NB4 (cell line): ENCODE measurements around the gene ASXL2.

ENCODE experiments used
- POLR2A ChIP-seq: IDR thresholded peaks from 2 replicates; pipeline ENCODE4 v1.6.1; 2011; ENCODE audit warnings: mild to moderate bottlenecking; ENCODE audit not compliant: insufficient read length; ENCODE audit errors: extremely low read depth
- TF ChIP-seq, protein P1 (sequence below): IDR thresholded peaks from 2 replicates; pipeline ENCODE4 v1.6.1; 2011; ENCODE audit warnings: low read depth, low read length
- TF ChIP-seq, protein P2 (sequence below): IDR thresholded peaks from one replicate; pipeline ENCODE4 v1.5.1; 2012; ENCODE audit warnings: low read depth, low read length

DNA sequence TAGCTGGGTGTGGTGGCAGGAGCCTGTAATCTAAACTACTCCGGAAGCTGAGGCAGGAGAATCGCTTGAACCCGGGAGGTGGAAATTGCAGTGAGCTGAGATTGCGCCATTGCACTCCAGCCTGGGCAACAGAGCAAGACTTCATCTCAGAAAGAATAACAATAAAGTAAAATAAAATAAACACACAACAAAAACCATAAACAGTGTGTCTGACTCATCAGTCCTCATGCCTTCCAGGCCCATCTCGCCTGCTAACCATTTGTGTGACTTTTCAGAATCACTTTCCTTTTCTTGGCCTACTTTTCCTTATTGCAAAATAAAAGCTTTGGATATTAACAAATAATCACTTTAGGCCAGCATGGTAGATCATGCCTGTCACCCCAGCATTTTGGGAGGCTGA, 42.0 kb upstream of the ASXL2 start:
- TF ChIP-seq, protein P1, sequence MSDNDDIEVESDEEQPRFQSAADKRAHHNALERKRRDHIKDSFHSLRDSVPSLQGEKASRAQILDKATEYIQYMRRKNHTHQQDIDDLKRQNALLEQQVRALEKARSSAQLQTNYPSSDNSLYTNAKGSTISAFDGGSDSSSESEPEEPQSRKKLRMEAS, result no peak
- TF ChIP-seq, protein P2, sequence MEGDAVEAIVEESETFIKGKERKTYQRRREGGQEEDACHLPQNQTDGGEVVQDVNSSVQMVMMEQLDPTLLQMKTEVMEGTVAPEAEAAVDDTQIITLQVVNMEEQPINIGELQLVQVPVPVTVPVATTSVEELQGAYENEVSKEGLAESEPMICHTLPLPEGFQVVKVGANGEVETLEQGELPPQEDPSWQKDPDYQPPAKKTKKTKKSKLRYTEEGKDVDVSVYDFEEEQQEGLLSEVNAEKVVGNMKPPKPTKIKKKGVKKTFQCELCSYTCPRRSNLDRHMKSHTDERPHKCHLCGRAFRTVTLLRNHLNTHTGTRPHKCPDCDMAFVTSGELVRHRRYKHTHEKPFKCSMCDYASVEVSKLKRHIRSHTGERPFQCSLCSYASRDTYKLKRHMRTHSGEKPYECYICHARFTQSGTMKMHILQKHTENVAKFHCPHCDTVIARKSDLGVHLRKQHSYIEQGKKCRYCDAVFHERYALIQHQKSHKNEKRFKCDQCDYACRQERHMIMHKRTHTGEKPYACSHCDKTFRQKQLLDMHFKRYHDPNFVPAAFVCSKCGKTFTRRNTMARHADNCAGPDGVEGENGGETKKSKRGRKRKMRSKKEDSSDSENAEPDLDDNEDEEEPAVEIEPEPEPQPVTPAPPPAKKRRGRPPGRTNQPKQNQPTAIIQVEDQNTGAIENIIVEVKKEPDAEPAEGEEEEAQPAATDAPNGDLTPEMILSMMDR, result no peak
- TF ChIP-seq POLR2A, result no peak
